NCI-H2171 treated with DMSO at 0.1 percent for 48 hours (cell line): ENCODE measurements around the gene FOXF1.

Experiments
- DNase-seq: peaks from one replicate; lab custom pipeline; 2025; lab: John Stamatoyannopoulos, UW

The FOXF1 gene

GRCh38 chr16:86492961-86493629 is 17.2 kb upstream of the FOXF1 start:
- no peak for DNase-seq

- DNase-seq = no peak
Measured at GRCh38 chr16:86494039-86494564, 16.2 kb upstream of the FOXF1 start.

DNA sequence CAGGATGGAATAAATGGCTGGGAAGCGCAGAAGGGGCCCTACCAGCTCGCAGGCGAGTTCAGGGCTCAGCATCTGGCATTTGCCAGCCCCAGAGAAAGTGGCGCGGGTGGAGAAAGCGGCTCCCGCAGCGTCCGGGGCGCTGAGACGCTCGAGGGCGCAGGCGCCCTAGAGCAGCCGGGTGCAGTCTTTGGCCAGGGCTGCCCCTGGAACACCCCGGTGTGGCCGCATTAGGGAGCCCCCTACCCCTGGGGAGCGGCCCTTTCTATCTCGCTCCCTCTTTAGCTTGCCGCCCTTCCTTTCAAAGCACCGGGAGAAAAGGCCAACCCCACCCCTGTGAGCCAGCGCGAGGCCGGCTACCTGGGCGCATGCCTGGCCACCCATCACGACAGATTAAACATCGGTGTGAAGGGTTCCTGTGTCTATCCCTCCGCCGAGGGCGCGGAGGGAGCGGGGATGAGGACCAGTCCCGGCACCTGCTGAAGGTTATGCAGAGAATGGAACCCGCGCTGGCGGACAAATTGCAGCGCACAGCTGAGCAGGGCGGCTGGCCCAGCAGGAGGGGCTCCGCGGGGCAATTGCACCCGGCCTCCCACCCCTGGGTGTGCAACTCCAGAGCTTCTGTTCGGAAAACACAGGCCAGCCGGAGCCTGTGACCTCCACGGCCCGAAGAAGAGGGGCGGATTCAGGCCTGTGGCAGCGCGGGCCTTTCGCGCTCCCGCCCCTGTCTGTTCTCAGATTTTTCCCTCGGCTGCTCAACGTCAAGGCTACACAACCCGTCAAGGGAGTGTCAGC is 15.6 kb upstream of the FOXF1 start:
- DNase-seq = no peak

- no peak for DNase-seq
Measured at GRCh38 chr16:86495357-86495701, 15.0 kb upstream of the FOXF1 start.

GRCh38 chr16:86495756-86496261 is 14.5 kb upstream of the FOXF1 start:
- DNase-seq = no peak

GRCh38 chr16:86496262-86496928 is 13.9 kb upstream of the FOXF1 start:
- no peak for DNase-seq

- no peak for DNase-seq
Measured at GRCh38 chr16:86496929-86497461, 13.3 kb upstream of the FOXF1 start.

GRCh38 chr16:86497551-86498021 is 12.7 kb upstream of the FOXF1 start:
- no peak for DNase-seq

- DNase-seq = no peak
Measured at GRCh38 chr16:86498155-86498670, 12.1 kb upstream of the FOXF1 start.

GRCh38 chr16:86498671-86499439 is 11.5 kb upstream of the FOXF1 start:
- no peak for DNase-seq

GRCh38 chr16:86499440-86499786 is 10.9 kb upstream of the FOXF1 start:
- DNase-seq = no peak

DNA sequence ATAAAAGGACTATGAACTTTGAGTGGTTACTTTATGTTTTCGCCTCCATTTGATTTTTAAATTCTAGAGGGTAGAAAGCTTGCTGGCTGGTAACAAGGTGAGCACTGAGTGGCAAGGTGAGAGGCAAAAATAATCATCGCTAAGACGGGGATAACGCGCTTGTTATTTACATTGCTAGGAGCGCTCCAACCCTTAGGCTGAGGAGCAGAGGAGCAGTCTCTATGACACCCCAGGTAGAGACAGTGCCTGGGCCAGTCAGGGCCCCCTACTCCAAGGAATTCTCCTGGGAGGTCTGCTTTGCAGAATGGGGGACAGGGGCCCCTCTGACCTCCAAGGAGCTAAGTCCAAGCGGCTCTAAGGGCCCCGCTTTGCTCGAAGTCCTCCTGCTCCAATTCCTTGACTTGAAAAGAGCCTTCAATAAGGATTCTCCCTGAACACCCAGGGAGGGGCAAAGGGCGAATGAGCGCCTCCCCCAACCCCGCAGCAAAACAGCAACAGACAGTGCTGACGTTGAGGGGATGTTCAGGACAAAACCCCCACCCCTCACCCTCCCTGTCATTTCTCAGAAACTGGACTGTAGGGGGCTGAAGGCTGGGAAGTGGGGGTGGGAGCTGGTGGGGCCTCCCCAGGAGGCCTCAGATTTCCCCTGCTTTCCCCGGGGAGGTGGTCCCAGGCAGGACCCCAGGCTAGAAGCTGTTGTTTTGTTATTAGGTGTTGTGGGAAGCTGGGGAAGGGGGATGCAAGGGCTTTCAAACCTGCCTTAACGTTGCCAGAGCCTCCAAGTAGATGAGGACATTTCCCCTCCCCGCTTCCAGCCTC is 10.2 kb upstream of the FOXF1 start:
- DNase-seq = no peak

- no peak for DNase-seq
Measured at GRCh38 chr16:86500708-86501510, 9.4 kb upstream of the FOXF1 start.

- no peak for DNase-seq
Measured at GRCh38 chr16:86501989-86502855, 8.1 kb upstream of the FOXF1 start.

GRCh38 chr16:86502856-86503748 is 7.2 kb upstream of the FOXF1 start:
- DNase-seq = no peak

DNA sequence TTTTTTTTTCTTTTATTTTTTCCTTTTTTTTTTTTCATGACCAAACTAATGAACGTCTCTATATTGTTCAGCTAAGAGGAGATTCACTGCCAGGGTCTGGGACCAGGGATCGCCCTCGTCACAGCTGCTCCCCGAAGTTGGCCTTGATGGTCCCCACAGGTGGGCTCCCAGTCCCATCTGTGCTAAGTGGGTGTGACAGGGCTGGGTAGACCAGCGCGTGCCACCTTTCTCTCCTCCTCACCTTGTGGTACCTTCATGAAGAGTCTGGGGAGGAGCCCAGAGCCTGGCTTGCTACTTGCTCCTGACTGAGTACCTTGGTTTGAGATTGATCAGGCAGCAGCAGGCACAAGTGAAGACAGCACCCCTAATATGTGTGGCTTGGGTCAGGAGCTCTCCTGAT is 6.5 kb upstream of the FOXF1 start:
- no peak for DNase-seq

DNA sequence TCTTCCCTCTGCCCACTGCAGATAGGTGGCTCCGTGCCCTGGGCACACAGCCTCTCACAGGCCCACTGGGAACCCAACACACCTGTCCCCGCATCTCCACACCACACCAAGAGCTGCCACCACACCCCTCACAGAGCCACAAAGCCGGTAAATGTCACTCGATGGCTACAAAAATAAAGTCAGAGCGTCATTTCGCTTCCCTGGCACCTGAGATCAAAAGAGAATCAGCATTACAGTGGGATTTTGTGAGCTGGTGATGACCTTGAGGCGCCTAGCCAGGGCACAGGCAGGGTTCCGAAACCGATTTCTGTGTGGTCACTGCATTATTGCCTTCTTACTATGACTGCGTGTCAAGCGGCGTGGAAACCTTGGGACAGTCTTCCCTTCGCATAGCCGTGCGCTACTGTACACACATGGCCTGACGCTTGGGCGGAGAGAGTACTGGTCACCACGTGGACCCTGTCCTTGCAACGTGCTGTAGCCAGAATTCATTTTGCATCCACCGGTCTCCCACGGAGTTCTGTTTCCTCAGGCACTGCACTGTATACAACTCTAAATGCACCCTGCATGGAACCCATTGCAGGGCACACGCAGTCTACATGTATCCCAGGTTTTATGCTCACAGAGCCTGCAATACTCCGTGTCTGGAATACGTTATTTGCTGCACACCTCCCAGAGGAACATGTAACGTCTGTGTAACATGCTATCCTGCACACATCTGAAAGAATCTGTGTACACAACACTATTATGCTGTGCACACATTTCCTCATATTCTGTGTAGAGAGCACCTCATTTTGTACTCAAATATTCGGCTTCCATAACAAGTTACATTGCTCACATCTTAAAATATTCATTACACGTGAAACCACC is 5.8 kb upstream of the FOXF1 start:
- DNase-seq = no peak
